VCaP (cell line): ENCODE results near the gene ACADSB.

Source experiments
- H3K27ac ChIP-seq: fragments of 450-650 bp; 2 replicates; pipeline ENCODE4 v1.5.1; 2017
- TF ChIP-seq, protein P1 (sequence below): fragments of 450-650 bp; conservative IDR thresholded peaks from 2 replicates; pipeline ENCODE4 v1.5.1; 2017; ENCODE audit warnings: mild to moderate bottlenecking, moderate library complexity

ACADSB gene

DNA sequence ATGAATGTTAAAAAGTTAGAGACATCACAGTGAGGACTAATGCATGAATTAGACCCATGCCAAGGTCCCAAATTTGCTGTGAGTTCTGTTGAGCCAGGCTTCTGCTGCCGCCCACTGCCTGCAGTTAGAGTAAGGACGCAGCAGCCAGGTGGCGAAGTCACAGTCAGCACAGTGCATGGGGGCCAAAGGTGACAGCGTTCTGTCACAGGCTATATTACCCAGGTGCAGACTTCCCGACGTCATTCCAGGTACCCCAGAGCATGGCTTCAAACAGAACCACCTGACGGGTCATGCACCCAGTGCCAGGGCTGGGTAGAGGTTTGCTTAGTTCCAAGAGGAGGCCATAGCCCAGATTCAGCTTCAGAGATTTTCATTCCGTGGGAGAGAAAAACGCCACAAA lies 93.1 kb downstream of the ACADSB start:
- TF ChIP-seq, protein P1, sequence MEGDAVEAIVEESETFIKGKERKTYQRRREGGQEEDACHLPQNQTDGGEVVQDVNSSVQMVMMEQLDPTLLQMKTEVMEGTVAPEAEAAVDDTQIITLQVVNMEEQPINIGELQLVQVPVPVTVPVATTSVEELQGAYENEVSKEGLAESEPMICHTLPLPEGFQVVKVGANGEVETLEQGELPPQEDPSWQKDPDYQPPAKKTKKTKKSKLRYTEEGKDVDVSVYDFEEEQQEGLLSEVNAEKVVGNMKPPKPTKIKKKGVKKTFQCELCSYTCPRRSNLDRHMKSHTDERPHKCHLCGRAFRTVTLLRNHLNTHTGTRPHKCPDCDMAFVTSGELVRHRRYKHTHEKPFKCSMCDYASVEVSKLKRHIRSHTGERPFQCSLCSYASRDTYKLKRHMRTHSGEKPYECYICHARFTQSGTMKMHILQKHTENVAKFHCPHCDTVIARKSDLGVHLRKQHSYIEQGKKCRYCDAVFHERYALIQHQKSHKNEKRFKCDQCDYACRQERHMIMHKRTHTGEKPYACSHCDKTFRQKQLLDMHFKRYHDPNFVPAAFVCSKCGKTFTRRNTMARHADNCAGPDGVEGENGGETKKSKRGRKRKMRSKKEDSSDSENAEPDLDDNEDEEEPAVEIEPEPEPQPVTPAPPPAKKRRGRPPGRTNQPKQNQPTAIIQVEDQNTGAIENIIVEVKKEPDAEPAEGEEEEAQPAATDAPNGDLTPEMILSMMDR, result no peak
- no peak overlapping the region for H3K27ac ChIP-seq

GRCh38 chr10:123102673-123103072 lies 93.9 kb downstream of the ACADSB start:
- TF ChIP-seq, protein P1, result no peak
- H3K27ac ChIP-seq, result no peak overlapping the region

DNA sequence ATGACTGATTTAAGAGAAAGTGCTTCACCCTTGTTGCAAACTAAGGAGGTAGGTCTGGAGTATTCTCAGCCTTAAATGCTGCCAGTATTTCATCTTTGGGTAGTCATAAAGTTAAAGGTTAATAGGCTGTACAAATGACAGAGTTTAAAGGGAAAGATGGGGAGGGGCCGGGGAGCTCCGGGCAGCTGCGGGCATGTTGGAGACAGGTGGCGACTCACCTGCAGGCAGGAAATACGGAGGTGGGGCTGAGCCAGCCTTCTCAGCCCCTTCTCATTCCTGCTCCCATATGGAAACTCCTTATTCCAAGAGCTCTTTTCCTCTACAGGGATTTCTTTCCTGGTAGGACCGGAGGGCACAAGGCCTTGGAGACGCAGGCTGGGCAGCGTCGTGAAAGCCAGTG lies 95.1 kb downstream of the ACADSB start:
- H3K27ac ChIP-seq, result no peak overlapping the region
- TF ChIP-seq, protein P1, result no peak
